ELF-1 (cell line): ENCODE results near the gene BARX2.
"Not testable (repeated sequence)": the region's sequence is repeated elsewhere in the genome, so short reads cannot be mapped to it uniquely, and the experiment has no call there.

Experiments used
- DNase-seq: peaks from one replicate; pipeline ENCODE4 v3.0.0-alpha.2; 2016; ENCODE audit warnings: low read depth, low spot score

Gene BARX2

GRCh38 chr11:129375751-129376657 is at the start of gene BARX2:
BARX2 (plus strand) TSS chr11:129375848; CDS start chr11:129376036, 188 bp downstream.
- peak; percentile 83 for DNase-seq

GRCh38 chr11:129326921-129327320 is 48.7 kb upstream of the BARX2 start:
- no peak for DNase-seq

DNA sequence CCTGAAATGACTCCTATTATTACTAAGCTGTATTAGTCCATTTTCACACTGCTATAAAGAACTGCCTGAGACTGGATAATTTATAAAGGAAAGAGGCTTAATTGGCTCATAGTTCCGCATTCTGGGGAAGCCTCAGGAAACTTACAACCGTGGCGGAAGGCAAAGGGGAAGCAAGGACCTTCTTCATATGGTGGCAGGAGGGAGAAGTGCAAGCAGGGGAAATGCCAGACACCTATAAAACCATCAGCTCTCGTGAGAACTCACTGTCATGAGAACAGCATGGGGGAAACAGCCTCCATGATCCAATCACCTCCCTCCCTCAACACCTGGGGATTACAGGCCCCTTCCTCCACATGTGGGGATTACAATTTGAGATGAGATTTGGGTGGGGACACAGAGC is 47.9 kb upstream of the BARX2 start:
- DNase-seq: not testable (repeated sequence)

DNA sequence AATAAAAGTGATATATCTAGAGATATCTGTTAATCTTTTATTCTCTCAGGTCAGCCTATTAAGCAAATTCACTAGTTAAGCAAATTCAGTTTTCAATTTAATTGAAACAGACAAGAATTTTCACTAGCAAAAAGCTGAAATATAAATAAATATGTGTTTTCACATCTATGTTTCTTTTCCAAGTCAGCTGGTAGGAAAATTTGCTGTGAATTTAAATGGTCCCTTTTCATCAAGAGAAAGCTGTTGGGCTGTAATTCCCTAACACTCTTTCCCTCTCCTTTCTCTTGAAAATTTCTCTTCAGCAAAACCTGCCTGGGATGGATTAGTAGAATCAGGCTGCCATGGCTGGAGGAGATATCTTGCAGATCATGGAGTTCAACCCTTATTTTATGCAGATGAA is 46.9 kb upstream of the BARX2 start:
- no peak for DNase-seq

DNA sequence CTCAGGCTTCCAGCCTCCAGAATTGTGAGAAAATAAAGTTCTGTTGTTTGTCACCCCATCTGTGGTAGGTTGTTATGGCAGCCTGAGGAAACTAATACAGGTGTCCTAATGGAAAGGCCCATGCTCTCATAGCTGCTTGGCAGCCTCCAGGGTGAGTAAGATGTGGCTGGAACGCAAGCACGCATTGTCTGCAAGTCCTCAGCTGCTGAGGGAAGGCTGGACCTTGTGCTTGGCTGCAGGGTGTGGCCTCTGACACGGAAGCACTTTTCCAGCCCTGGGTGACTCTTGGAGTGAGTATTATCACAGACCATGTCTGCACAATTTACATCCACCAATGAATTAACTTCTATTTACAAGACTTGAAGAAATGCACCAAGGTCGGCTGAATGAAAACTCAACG is 44.4 kb upstream of the BARX2 start:
- no peak for DNase-seq

DNA sequence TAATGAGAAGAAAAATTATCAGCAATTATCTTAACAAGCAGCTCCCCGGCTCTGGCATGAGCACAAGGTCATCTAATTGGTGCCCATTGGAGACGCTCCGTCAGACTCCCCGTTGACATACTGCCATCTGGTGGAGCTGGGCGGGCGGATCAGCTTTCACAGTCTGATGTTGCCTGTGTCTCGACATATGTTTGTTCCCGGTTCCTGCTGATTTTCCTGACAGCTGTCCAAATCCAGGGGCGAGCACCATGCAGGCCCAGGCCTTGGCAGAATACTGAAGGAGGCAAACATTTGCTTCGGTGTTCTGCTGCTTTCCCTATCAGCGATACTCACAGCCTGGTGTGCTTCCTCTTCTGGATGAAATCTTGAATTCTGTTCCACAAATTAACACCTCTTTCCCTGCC is 43.8 kb upstream of the BARX2 start:
- DNase-seq: peak; percentile 90

GRCh38 chr11:129333873-129334272 is 41.8 kb upstream of the BARX2 start:
- no peak for DNase-seq

GRCh38 chr11:129344301-129344940 is 31.2 kb upstream of the BARX2 start:
- DNase-seq: peak; percentile 74

- DNase-seq: no peak
These were observed 28.7 kb upstream of the BARX2 start for GRCh38 chr11:129346916-129347315.

- no peak for DNase-seq
These were observed 26.8 kb upstream of the BARX2 start for GRCh38 chr11:129348813-129349212.

DNA sequence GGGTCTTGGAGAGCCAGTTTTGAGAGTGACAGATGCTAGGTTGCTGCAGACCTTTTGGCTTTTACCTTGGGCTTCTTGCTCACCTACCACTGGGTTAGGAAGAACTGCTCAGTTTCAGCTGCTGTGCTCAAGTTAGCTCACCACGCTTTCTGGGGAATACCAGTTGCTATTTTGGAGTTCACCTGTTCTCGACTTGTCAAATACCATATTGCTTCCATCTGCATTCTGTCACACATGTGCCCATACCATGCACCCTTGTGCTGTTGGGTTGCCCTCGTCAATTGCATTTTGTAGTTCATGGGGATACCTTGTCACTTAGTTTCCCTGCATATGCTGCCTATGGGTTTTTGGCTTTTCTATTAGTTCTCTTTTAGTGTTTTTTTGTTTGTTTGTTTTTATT is 23.0 kb upstream of the BARX2 start:
- DNase-seq: no peak

- DNase-seq: no peak
These were observed 21.0 kb upstream of the BARX2 start for GRCh38 chr11:129354691-129355090.

DNA sequence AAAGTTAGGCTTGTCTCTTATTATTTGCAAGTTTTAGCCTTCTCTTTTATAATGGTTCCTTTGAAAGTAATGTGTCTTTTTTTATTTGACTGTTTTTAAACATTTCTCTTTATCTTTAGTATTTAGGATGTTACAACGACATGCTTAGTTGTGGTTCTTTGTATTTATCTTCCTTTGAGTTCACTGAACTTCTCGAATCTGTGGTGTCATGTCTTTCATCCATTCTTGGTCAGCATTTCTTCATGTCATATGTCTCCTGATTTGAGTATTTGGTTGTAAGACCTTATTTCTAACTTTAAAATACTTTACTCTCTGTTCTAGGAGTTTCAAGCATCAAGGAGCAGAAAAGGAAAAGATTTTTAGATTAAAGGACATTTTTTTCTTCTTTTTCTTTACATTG is 15.9 kb upstream of the BARX2 start:
- DNase-seq: no peak

DNA sequence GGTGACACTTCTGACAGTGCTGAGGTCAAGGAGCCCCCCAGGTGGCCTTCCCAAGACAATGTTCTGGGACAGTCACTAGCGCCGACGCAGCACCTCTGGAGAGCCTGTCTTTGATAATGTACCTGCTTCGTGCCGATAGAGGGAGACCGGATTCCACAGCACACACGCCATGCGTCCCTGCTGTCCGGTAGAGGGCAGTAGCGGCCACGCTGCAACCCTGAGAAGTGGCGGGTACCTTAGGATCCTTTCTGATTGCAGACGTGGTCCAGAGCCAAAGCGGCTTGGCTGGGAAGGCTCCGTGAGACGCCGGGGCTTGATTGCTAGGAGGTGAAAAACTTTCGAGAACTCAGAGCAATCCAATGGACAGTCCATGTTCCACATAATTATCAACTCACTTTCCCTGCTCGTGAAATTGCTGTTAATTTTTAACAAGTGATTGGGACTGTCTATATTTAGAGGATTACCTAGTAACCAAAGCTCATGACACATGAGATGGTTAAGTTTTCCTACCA is 11.4 kb upstream of the BARX2 start:
- DNase-seq: peak; percentile 94

DNA sequence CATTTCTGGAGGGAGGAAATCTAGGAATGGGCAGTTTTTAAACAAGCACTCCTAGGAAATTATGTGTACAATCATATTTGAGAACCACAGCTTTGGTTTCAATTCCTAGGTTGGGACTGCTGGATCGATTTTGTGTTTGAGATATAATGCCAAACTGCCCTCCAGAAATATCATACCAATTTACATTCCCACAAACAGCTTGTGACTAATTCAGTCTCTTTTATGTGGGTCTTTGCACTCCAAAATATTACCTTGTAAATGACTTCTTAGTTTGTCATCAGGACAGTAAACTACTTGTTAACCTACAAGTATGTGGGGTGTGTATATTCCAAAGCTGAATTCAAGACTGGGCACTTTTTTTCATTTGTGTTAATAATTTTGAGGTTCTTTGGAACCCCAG is 9.8 kb upstream of the BARX2 start:
- DNase-seq: no peak

- no peak for DNase-seq
These were observed 8.7 kb upstream of the BARX2 start for GRCh38 chr11:129366737-129367597.

- peak; percentile 27 for DNase-seq
These were observed 6.6 kb upstream of the BARX2 start for GRCh38 chr11:129368889-129369672.

GRCh38 chr11:129370715-129371114 is 4.9 kb upstream of the BARX2 start:
- no peak for DNase-seq

DNA sequence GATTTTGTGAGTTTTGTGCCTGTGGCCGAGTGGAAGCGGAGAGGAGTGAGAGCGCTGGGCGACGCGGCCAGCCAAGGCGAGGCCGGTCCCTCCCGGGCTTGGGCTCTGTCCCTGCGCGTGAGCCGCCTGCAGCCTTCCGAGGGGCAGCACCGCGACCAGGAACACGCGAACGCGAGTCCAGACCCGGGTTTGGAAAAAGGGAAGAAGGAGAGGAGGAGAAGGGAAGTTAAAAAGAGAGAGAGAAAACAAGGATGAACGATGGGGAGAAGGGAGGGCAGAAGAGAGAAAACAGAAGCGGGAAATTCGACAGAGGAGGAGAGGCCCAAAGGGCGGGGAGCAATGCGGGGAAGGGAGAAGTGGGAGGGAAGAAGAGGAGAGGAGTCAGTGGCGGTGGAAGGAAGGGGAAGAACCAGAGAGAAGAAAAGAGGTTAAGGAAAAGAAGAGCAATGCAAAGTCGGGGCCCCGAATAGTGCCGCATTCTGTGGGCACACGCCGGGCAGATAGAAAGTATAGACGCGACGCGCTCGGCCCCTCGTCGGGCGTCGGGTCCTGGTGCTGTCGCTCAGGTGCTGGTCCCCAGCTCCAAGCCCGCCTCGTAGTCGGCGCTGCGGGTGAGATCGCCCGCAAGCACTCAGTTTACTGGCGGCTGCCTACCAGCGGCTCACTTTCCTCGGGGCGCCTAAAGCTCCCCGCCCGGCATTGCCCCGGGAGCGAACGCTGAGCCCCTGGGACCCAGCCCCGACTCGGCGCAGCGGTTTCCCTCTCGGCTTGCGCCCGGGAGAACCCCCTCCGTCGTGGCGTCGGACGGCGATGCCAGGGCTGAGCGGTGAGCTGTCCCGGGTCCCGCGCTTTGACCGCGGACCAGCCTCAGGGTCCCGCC is 2.8 kb upstream of the BARX2 start:
- DNase-seq: peak; percentile 42

DNA sequence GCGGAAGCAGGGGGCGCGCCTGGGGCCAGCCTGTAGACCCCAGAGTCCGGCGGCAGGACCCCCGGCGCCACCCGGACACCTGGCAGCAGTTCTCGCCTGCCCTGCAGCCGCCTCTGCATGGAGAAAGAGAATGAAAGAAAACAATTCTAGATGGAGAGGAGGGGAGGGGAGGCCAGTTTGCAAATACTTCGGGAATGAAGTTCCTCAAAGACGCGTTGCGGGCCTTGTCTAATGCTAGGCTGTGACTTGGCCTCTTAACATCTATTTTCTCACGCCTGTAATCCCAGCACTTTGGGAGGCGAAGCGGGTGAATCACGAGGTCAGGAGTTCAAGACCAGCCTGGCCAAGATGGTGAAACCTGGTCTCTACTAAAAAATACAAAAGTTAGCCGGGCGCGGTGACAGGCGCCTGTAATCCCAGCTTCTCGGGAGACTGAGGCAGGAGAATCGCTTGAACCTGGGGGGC is 2.1 kb upstream of the BARX2 start:
- peak; percentile 39 for DNase-seq
